ENCODE data around the gene GRWD1. TPM values are rescaled to one million over a fixed set of nuclear protein-coding genes. Genes with fewer than 3 reads are reported as not detected.

The GRWD1 gene
- total and polyA plus RNA-seq, 2 of the 13 experiments (the other 11 are each of a cell fraction or from before 2014, with no cell fraction given): 10.8 to 46.6 TPM

DNA sequence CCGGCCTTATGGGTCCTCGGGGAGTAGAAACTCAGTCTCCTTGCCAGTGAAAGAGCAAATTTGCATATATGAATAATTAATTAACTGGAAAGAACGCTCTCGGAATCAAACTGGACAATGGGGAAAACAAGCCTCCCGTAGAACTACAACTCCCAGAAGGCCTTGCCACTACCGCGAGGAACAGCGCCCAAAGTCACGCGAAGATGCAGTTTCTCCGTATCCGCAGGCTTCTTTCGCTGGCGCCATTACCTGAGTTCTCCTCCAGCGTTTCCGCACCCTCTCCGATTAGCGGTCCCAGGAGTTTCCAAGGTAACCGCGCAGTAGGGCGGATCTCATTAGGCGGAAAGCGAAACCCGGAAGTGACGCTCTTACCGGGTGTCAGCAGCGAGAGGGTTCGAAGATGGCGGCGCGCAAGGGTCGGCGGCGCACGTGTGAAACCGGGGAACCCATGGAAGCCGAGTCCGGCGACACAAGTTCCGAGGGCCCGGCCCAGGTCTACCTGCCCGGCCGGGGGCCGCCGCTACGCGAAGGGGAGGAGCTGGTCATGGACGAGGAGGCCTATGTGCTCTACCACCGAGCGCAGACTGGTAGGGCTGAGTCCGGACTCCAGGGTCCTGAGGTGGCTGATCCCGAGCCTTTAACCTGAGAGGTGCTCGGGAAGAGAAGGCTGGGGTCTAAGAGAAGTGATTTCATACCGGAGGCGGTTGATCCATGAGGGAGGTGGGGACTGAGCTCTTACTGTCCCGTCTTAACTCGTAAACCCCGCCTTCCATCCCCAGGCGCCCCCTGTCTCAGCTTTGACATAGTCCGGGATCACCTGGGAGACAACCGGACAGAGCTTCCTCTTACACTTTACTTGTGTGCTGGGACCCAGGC lies at the start of gene GRWD1 (continued):
- TF ChIP-seq HDAC2 (CRISPR knock-in tag; IDR thresholded peaks at IDR 0.05) (peak; percentile 76), ZNF547 (CRISPR knock-in tag; IDR thresholded peaks at IDR 0.05) (no peak; the same call in 1 of the 2 replicates), ESRRA (CRISPR knock-in tag; IDR thresholded peaks at IDR 0.05; ENCODE audit: low read depth) (no peak), CBX1 (IDR thresholded peaks at IDR 0.05; ENCODE audit: low read depth) (no peak), ZNF124 (CRISPR knock-in tag; IDR thresholded peaks at IDR 0.05) (peak; percentile 77; the same call in 1 of the 2 replicates), TBX2 (CRISPR knock-in tag; IDR thresholded peaks at IDR 0.05; ENCODE audit: borderline replicate concordance) (peak; percentile 85), EED (CRISPR knock-in tag; IDR thresholded peaks at IDR 0.05) (0 out of 2 replicates have a peak, but pooled peaks have one; percentile 31), ZSCAN30 (CRISPR knock-in tag; IDR thresholded peaks at IDR 0.05) (no peak), ZNF790 (CRISPR knock-in tag; IDR thresholded peaks at IDR 0.05; ENCODE audit: borderline replicate concordance) (0 out of 2 replicates have a peak, but pooled peaks have one; percentile 12), NR1H2 (CRISPR knock-in tag; IDR thresholded peaks at IDR 0.05; ENCODE audit: borderline replicate concordance, low read depth) (no peak), ADNP (CRISPR knock-in tag; IDR thresholded peaks at IDR 0.05) (no peak)
- TF ChIP-seq, protein P1, sequence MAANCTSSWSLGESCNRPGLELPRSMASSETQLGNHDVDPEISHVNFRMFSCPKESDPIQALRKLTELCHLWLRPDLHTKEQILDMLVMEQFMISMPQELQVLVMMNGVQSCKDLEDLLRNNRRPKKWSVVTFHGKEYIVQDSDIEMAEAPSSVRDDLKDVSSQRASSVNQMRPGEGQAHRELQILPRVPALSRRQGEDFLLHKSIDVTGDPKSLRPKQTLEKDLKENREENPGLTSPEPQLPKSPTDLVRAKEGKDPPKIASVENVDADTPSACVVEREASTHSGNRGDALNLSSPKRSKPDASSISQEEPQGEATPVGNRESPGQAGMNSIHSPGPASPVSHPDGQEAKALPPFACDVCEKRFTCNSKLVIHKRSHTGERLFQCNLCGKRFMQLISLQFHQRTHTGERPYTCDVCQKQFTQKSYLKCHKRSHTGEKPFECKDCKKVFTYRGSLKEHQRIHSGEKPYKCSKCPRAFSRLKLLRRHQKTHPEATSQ (CRISPR knock-in tag; IDR thresholded peaks at IDR 0.05; ENCODE audit: borderline replicate concordance): peak; percentile 46; the same call in 1 of the 2 replicates
- TF ChIP-seq, protein P2, sequence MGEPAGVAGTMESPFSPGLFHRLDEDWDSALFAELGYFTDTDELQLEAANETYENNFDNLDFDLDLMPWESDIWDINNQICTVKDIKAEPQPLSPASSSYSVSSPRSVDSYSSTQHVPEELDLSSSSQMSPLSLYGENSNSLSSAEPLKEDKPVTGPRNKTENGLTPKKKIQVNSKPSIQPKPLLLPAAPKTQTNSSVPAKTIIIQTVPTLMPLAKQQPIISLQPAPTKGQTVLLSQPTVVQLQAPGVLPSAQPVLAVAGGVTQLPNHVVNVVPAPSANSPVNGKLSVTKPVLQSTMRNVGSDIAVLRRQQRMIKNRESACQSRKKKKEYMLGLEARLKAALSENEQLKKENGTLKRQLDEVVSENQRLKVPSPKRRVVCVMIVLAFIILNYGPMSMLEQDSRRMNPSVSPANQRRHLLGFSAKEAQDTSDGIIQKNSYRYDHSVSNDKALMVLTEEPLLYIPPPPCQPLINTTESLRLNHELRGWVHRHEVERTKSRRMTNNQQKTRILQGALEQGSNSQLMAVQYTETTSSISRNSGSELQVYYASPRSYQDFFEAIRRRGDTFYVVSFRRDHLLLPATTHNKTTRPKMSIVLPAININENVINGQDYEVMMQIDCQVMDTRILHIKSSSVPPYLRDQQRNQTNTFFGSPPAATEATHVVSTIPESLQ (CRISPR knock-in tag; conservative IDR thresholded peaks at IDR 0.05): no peak; the same call in 1 of the 2 replicates
- TF ChIP-seq, protein P3, sequence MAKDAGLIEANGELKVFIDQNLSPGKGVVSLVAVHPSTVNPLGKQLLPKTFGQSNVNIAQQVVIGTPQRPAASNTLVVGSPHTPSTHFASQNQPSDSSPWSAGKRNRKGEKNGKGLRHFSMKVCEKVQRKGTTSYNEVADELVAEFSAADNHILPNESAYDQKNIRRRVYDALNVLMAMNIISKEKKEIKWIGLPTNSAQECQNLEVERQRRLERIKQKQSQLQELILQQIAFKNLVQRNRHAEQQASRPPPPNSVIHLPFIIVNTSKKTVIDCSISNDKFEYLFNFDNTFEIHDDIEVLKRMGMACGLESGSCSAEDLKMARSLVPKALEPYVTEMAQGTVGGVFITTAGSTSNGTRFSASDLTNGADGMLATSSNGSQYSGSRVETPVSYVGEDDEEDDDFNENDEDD (CRISPR knock-in tag; IDR thresholded peaks at IDR 0.05; ENCODE audit: borderline replicate concordance): peak; percentile 50; the same call in 1 of the 2 replicates

Data from HepG2 (cell line).